NCI-H187 treated with DMSO at 0.1 percent for 48 hours (cell line): ENCODE measurements around the gene TNS3.

Source experiments
- DNase-seq: peaks from one replicate; lab custom pipeline; 2025; lab: John Stamatoyannopoulos, UW

TNS3 gene

GRCh38 chr7:47540387-47541350 is 41.2 kb downstream of the TNS3 start:
- DNase-seq = no peak

GRCh38 chr7:47540053-47540386 is 41.9 kb downstream of the TNS3 start:
- no peak for DNase-seq

- DNase-seq = no peak
Observed at GRCh38 chr7:47539398-47540052, 42.4 kb downstream of the TNS3 start.

GRCh38 chr7:47538846-47539311 is 43.0 kb downstream of the TNS3 start:
- no peak for DNase-seq

GRCh38 chr7:47537716-47538675 is 43.9 kb downstream of the TNS3 start:
- DNase-seq = no peak

GRCh38 chr7:47536661-47537611 is 45.0 kb downstream of the TNS3 start:
- DNase-seq = no peak

- no peak for DNase-seq
Observed at GRCh38 chr7:47535704-47536628, 45.9 kb downstream of the TNS3 start.

GRCh38 chr7:47535035-47535703 is 46.7 kb downstream of the TNS3 start:
- no peak for DNase-seq

- no peak for DNase-seq
Observed at GRCh38 chr7:47534322-47535034, 47.4 kb downstream of the TNS3 start.

- no peak for DNase-seq
Observed at GRCh38 chr7:47531584-47532492, 50.1 kb downstream of the TNS3 start.

GRCh38 chr7:47529826-47530555 is 51.9 kb downstream of the TNS3 start:
- DNase-seq = no peak

GRCh38 chr7:47529405-47529804 is 52.5 kb downstream of the TNS3 start:
- no peak for DNase-seq

GRCh38 chr7:47528471-47528870 is 53.4 kb downstream of the TNS3 start:
- no peak for DNase-seq

GRCh38 chr7:47526466-47526865 is 55.4 kb downstream of the TNS3 start:
- no peak for DNase-seq

- no peak for DNase-seq
Observed at GRCh38 chr7:47525066-47525623, 56.8 kb downstream of the TNS3 start.

- DNase-seq = no peak
Observed at GRCh38 chr7:47523401-47523800, 58.5 kb downstream of the TNS3 start.
